B cell (primary cell): ENCODE results near the gene APBA3. TPM values are rescaled to one million over a fixed set of nuclear protein-coding genes. Genes with fewer than 3 reads are reported as not detected.

ENCODE experiments used
- ATAC-seq: fragments of 200-7000 bp; cut with Tn5 transposase; one replicate; pipeline ENCODE4 v1.10.0; 2021; ENCODE audit warnings: low read depth, mild to moderate bottlenecking, moderate number of reproducible peaks, moderate library complexity
- CTCF ChIA-PET: fragments of 350-600 bp; sonication (Branson Sonifier 250); formaldehyde crosslinking; loops from one replicate; lab custom pipeline; 2021; ENCODE audit warnings: antibody characterized with exemption, inconsistent platforms; lab: Charles Lee
- POLR2A ChIA-PET: fragments of 350-600 bp; sonication (Branson Sonifier 250); formaldehyde crosslinking; loops from one replicate; lab custom pipeline; 2021; ENCODE audit warnings: antibody characterized with exemption; lab: Charles Lee
- DNase-seq: peaks from one replicate; pipeline ENCODE4 v3.0.0; 2013
- H2AFZ ChIP-seq: 2 replicates; pipeline ENCODE4 v1.6.1; 2012; ENCODE audit warnings: mild to moderate bottlenecking, low read depth, low read length; ENCODE audit not compliant: insufficient read depth, poor library complexity, severe bottlenecking
- H3K27ac ChIP-seq, 2 donors: 1 replicate in 1 of 2; 2 replicates in 1 of 2; pipeline ENCODE4 v1.5.1; 2012 to 2013; ENCODE audit warnings: low read length in 2 of 2, mild to moderate bottlenecking in 2 of 2, moderate library complexity in 1 of 2
- H3K27me3 ChIP-seq, 4 experiments: fragments of 200-600 bp in 1 of 4; sonication (generic) in 1 of 4; replicated peaks in 1 of 4; 1 replicate in 2 of 4; 2 replicates in 2 of 4; pipeline versions ENCODE4 v1.6.1 to v1.7.0; 2013 to 2016; ENCODE audit warnings: low read length in 3 of 4, mild to moderate bottlenecking in 2 of 4, mixed read lengths in 1 of 4, moderate library complexity in 1 of 4; ENCODE audit not compliant: insufficient read depth in 4 of 4, control insufficient read depth in 3 of 4; ENCODE audit errors: control extremely low read depth in 1 of 4
- H3K36me3 ChIP-seq, 2 experiments: replicated peaks in 1 of 2; 1 replicate in 1 of 2; 2 replicates in 1 of 2; pipeline versions ENCODE4 v1.6.1 to v1.7.1; 2013; ENCODE audit warnings: low read length in 1 of 2; ENCODE audit not compliant: insufficient read depth in 2 of 2, control insufficient read depth in 1 of 2; ENCODE audit errors: control extremely low read depth in 1 of 2, extremely low read depth in 1 of 2
- H3K4me1 ChIP-seq, 2 donors: fragments of 200-600 bp in 1 of 2; sonication (generic) in 1 of 2; 1 replicate in 1 of 2; 2 replicates in 1 of 2; pipeline versions ENCODE4 v1.5.1 to v1.6.1; 2013 to 2017; ENCODE audit warnings: low read length in 2 of 2; ENCODE audit not compliant: control insufficient read depth in 2 of 2, insufficient read depth in 2 of 2
- H3K4me2 ChIP-seq: replicated peaks from 2 replicates; pipeline ENCODE3; 2012; ENCODE audit warnings: mild to moderate bottlenecking, low read depth, low read length; ENCODE audit not compliant: poor library complexity, severe bottlenecking
- H3K4me3 ChIP-seq, 5 experiments: fragments of 200-600 bp in 1 of 5; sonication (generic) in 1 of 5; 1 replicate in 3 of 5; 2 replicates in 2 of 5; pipeline versions ENCODE4 v1.5.1 to v1.7.0; 2011 to 2016; ENCODE audit warnings: low read length in 4 of 5, mild to moderate bottlenecking in 4 of 5, low read depth in 2 of 5, control low read depth in 1 of 5, moderate library complexity in 1 of 5; ENCODE audit not compliant: insufficient read depth in 1 of 5; ENCODE audit errors: control extremely low read depth in 1 of 5, extremely low read depth in 1 of 5
- H3K79me2 ChIP-seq: fragments of 200-600 bp; sonication (generic); one replicate; pipeline ENCODE4 v1.6.0; 2016; ENCODE audit warnings: low read length; ENCODE audit not compliant: control insufficient read depth, insufficient read depth
- H3K9ac ChIP-seq: fragments of 200-600 bp; sonication (generic); 2 replicates; pipeline ENCODE4 v1.6.1; 2017; ENCODE audit warnings: mild to moderate bottlenecking, low read length, moderate library complexity
- H3K9me3 ChIP-seq, 3 donors: one replicate each; pipeline versions ENCODE4 v1.6.1 to v1.7.1; 2013; ENCODE audit warnings: low read length in 2 of 3; ENCODE audit not compliant: control insufficient read depth in 2 of 3, insufficient read depth in 1 of 3; ENCODE audit errors: control extremely low read depth in 1 of 3
- H4K20me1 ChIP-seq: 2 replicates; pipeline ENCODE4 v1.6.0; 2012; ENCODE audit warnings: mild to moderate bottlenecking, low read length; ENCODE audit not compliant: insufficient read depth, control insufficient read depth, poor library complexity, severe bottlenecking
- H3K27ac Mint-ChIP-seq: one replicate; pipeline ENCODE4 v1.8.0; 2021; ENCODE audit warnings: mixed read lengths
- H3K27me3 Mint-ChIP-seq: one replicate; pipeline ENCODE4 v1.8.0; 2021; ENCODE audit warnings: mixed read lengths
- H3K4me1 Mint-ChIP-seq: one replicate; pipeline ENCODE4 v1.8.0; 2021; ENCODE audit warnings: mixed read lengths
- H3K4me3 Mint-ChIP-seq: one replicate; pipeline ENCODE4 v1.8.0; 2021; ENCODE audit warnings: mixed read lengths
- H3K9me3 Mint-ChIP-seq: one replicate; pipeline ENCODE4 v1.8.0; 2022; ENCODE audit warnings: mixed read lengths; ENCODE audit not compliant: insufficient read depth
- CTCF ChIP-seq: fragments of 200-600 bp; IDR thresholded peaks from one replicate; pipeline ENCODE4 v1.8.0; 2022; ENCODE audit warnings: antibody characterized with exemption, mild to moderate bottlenecking
- EZH2 ChIP-seq: IDR thresholded peaks from 2 replicates; pipeline ENCODE4 v1.6.1; 2012; ENCODE audit warnings: borderline replicate concordance, low read depth, mild to moderate bottlenecking, moderate library complexity, low read length; ENCODE audit not compliant: insufficient read depth, poor library complexity, severe bottlenecking
- WGBS: methylation state at CpG from one replicate; pipeline ENCODE4 v1.1.5; 2013; ENCODE audit warnings: missing lambda C conversion rate; ENCODE audit not compliant: insufficient coverage; 5-methylcytosine and 5-hydroxymethylcytosine counted together
- intact Hi-C: fragments of 100-400 bp; cut with micrococcal nuclease; formaldehyde crosslinking; loops from one replicate; pipeline ENCODE4 v1.10.0; 2022
- polyA plus RNA-seq: library from polyadenylated mRNA; depleted of rRNA; stranded (reverse); fragments of >200 nt; gene quantifications from 2 replicates; pipeline ENCODE4 v1.2.3, GENCODE V29; 2012
- total RNA-seq, 2 donors: library from RNA; stranded (reverse); fragments of 120-200 nt in 1 of 2; gene quantifications; 1 replicate in 1 of 2; 2 replicates in 1 of 2; pipeline versions ENCODE4 v1.2.3 to v1.2.4, GENCODE V29; 2013 to 2022

APBA3 gene
- total and polyA plus RNA-seq, 2 donors (not counting 1 experiment from before 2014, with no cell fraction given) = 61.4 to 91.2 TPM

DNA sequence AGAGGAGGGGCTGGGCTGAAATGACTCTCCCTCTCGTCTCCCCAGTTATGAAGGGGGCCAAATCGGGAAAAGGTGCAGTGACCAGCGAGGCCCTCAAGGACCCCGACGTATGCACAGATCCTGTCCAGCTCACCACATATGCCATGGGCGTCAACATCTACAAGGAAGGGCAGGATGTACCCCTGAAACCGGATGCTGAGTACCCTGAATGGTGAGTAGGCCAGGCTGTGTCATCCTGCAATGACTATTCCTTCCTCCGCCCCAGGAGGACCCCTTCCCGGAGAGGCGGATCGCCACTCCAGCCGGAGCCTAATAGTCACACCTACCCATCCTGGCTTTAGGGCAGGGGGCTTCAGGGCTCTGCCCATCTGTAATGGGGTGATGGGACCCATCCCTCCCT is 3.6 kb upstream of the APBA3 start:
- ChIA-PET CTCF (no interaction called here), POLR2A (no interaction called here)
- H3K27ac Mint-ChIP-seq = no peak overlapping the region
- peaks cover 27% of the 10 kb centered on the region for H3K4me1 Mint-ChIP-seq
- intact Hi-C loops = loop anchor here (10.0 kb wide), 1 partner anchor 1920 kb away; the partner anchor contains the start of genes HSD11B1L and MICOS13
- Histone ChIP-seq H3K4me3 (no peak overlapping the region), H3K4me2 (no peak overlapping the region), H4K20me1 (peaks cover 38% of the 10 kb centered on the region), H3K4me1 (peaks cover 15 to 21% of the 10 kb centered on the region in 2 donors), H2AFZ (no peak overlapping the region), H3K79me2 (peaks cover 36% of the 10 kb centered on the region), H3K27ac (no peak overlapping the region), H3K27me3 (no peaks in the 10 kb centered on the region), H3K9me3 (peaks cover 0 to 3% (median 0%) of the 10 kb centered on the region in 3 donors), H3K36me3 (peaks cover 0 to 31% of the 10 kb centered on the region in 2 experiments), H3K9ac (no peak overlapping the region)
- DNase-seq (no peak), ATAC-seq (no peak)
- WGBS = 96% methylated on average over 8 of the region's 12 CpGs
- H3K4me3 Mint-ChIP-seq = no peak overlapping the region
- TF ChIP-seq CTCF (no peak), EZH2 (no peak)
- H3K27me3 Mint-ChIP-seq = no peaks in the 10 kb centered on the region
- H3K9me3 Mint-ChIP-seq = no peaks in the 10 kb centered on the region
